ENCODE measurements around the gene HEPN1. TPM values are rescaled to one million over a fixed set of nuclear protein-coding genes. Genes with fewer than 3 reads are reported as not detected.
A peak's percentile ranks its signal among the peaks of the same experiment; 100 is the strongest.

HEPN1 gene
- total and polyA plus RNA-seq, 5 donors from 2014 or later, result not detected

- Histone ChIP-seq H3K27me3 (ENCODE audit: control insufficient read depth, insufficient read depth, low read length) (no peaks in the 10 kb centered on the region), H3K4me3 (ENCODE audit: low read depth, low read length) (no peak overlapping the region), H3K9me3 (ENCODE audit: control insufficient read depth in 2 of 2, low read length in 2 of 2) (no peaks in the 10 kb centered on the region), H3K36me3 (ENCODE audit: control insufficient read depth, insufficient read depth, low read length) (no peaks in the 10 kb centered on the region), H3K27ac (ENCODE audit: insufficient read depth, low read length, poor library complexity, severe bottlenecking) (no peak overlapping the region), H3K4me1 (ENCODE audit: control insufficient read depth, insufficient read depth, low read length, poor library complexity, severe bottlenecking) (no peaks in the 10 kb centered on the region)
- H3K9me3 Mint-ChIP-seq, result peaks cover 0 to 2% (median 0%) of the 10 kb centered on the region in 7 donors
- H3K27me3 Mint-ChIP-seq, result peaks cover 11% of the 10 kb centered on the region
- DNase-seq (no peak), ATAC-seq (ENCODE audit: low read depth in 2 of 2) (no peak)
- no peak overlapping the region for H3K4me3 Mint-ChIP-seq
- no peaks in the 10 kb centered on the region for H3K36me3 Mint-ChIP-seq
- H3K27ac Mint-ChIP-seq, result no peak overlapping the region
- peaks cover 0 to 5% (median 0%) of the 10 kb centered on the region in 4 donors for H3K4me1 Mint-ChIP-seq
Observed at GRCh38 chr11:124886476-124886875, 32.6 kb upstream of the HEPN1 start.

GRCh38 chr11:124886978-124887666 lies 31.9 kb upstream of the HEPN1 start:
- peaks cover 11% of the 10 kb centered on the region for H3K27me3 Mint-ChIP-seq
- H3K4me3 Mint-ChIP-seq, result no peak overlapping the region
- H3K36me3 Mint-ChIP-seq, result no peaks in the 10 kb centered on the region
- H3K9me3 Mint-ChIP-seq, result peaks cover 0 to 2% (median 0%) of the 10 kb centered on the region in 7 donors
- Histone ChIP-seq H3K36me3 (ENCODE audit: control insufficient read depth, insufficient read depth, low read length) (no peaks in the 10 kb centered on the region), H3K9me3 (ENCODE audit: control insufficient read depth in 2 of 2, low read length in 2 of 2) (no peaks in the 10 kb centered on the region), H3K4me1 (ENCODE audit: control insufficient read depth, insufficient read depth, low read length, poor library complexity, severe bottlenecking) (no peaks in the 10 kb centered on the region), H3K4me3 (ENCODE audit: low read depth, low read length) (no peak overlapping the region), H3K27ac (ENCODE audit: insufficient read depth, low read length, poor library complexity, severe bottlenecking) (no peak overlapping the region), H3K27me3 (ENCODE audit: control insufficient read depth, insufficient read depth, low read length) (no peaks in the 10 kb centered on the region)
- peaks cover 0 to 5% (median 0%) of the 10 kb centered on the region in 4 donors for H3K4me1 Mint-ChIP-seq
- no peak overlapping the region for H3K27ac Mint-ChIP-seq
- ATAC-seq (ENCODE audit: low read depth in 2 of 2), result no peak
- DNase-seq, result no peak

- Histone ChIP-seq H3K27ac (ENCODE audit: insufficient read depth, low read length, poor library complexity, severe bottlenecking) (no peak overlapping the region), H3K4me3 (ENCODE audit: low read depth, low read length) (no peak overlapping the region), H3K36me3 (ENCODE audit: control insufficient read depth, insufficient read depth, low read length) (no peaks in the 10 kb centered on the region), H3K9me3 (ENCODE audit: control insufficient read depth in 2 of 2, low read length in 2 of 2) (no peaks in the 10 kb centered on the region), H3K4me1 (ENCODE audit: control insufficient read depth, insufficient read depth, low read length, poor library complexity, severe bottlenecking) (no peaks in the 10 kb centered on the region), H3K27me3 (ENCODE audit: control insufficient read depth, insufficient read depth, low read length) (no peaks in the 10 kb centered on the region)
- Mint-ChIP-seq H3K4me1 (peaks cover 0 to 5% (median 0%) of the 10 kb centered on the region in 4 donors), H3K27me3 (peaks cover 11% of the 10 kb centered on the region), H3K36me3 (no peaks in the 10 kb centered on the region), H3K4me3 (no peak overlapping the region), H3K27ac (no peak overlapping the region), H3K9me3 (peaks cover 0 to 2% (median 0%) of the 10 kb centered on the region in 7 donors)
- no peak for DNase-seq
- ATAC-seq (ENCODE audit: low read depth in 2 of 2), result no peak
Observed at GRCh38 chr11:124887667-124888013, 31.4 kb upstream of the HEPN1 start.

GRCh38 chr11:124889191-124890091 lies 29.6 kb upstream of the HEPN1 start:
- Histone ChIP-seq H3K4me3 (ENCODE audit: low read depth, low read length) (no peak overlapping the region), H3K27me3 (ENCODE audit: control insufficient read depth, insufficient read depth, low read length) (no peaks in the 10 kb centered on the region), H3K36me3 (ENCODE audit: control insufficient read depth, insufficient read depth, low read length) (no peaks in the 10 kb centered on the region), H3K4me1 (ENCODE audit: control insufficient read depth, insufficient read depth, low read length, poor library complexity, severe bottlenecking) (no peaks in the 10 kb centered on the region), H3K9me3 (ENCODE audit: control insufficient read depth in 2 of 2, low read length in 2 of 2) (no peaks in the 10 kb centered on the region), H3K27ac (ENCODE audit: insufficient read depth, low read length, poor library complexity, severe bottlenecking) (no peak overlapping the region)
- ATAC-seq (ENCODE audit: low read depth in 2 of 2) (no peak), DNase-seq (no peak)
- H3K36me3 Mint-ChIP-seq, result no peaks in the 10 kb centered on the region
- H3K27ac Mint-ChIP-seq, result peak overlapping the region in 1 of 3 donors; percentile 66
- peaks cover 0 to 2% (median 0%) of the 10 kb centered on the region in 7 donors for H3K9me3 Mint-ChIP-seq
- H3K4me3 Mint-ChIP-seq, result no peak overlapping the region
- peaks cover 0 to 5% (median 2%) of the 10 kb centered on the region in 4 donors for H3K4me1 Mint-ChIP-seq
- peaks cover 7% of the 10 kb centered on the region for H3K27me3 Mint-ChIP-seq

GRCh38 chr11:124890151-124890550 lies 28.9 kb upstream of the HEPN1 start:
- no peak overlapping the region for H3K27ac ChIP-seq (ENCODE audit: insufficient read depth, low read length, poor library complexity, severe bottlenecking)
- no peaks in the 10 kb centered on the region for H3K27me3 ChIP-seq (ENCODE audit: control insufficient read depth, insufficient read depth, low read length)
- Mint-ChIP-seq H3K4me1 (peaks cover 0 to 5% (median 2%) of the 10 kb centered on the region in 4 donors), H3K27ac (no peak overlapping the region), H3K4me3 (no peak overlapping the region), H3K9me3 (peaks cover 0 to 2% (median 0%) of the 10 kb centered on the region in 7 donors), H3K27me3 (peaks cover 7% of the 10 kb centered on the region), H3K36me3 (no peaks in the 10 kb centered on the region)
- H3K4me3 ChIP-seq (ENCODE audit: low read depth, low read length), result no peak overlapping the region
- no peaks in the 10 kb centered on the region for H3K36me3 ChIP-seq (ENCODE audit: control insufficient read depth, insufficient read depth, low read length)
- no peak for ATAC-seq (ENCODE audit: low read depth in 2 of 2)
- no peaks in the 10 kb centered on the region for H3K4me1 ChIP-seq (ENCODE audit: control insufficient read depth, insufficient read depth, low read length, poor library complexity, severe bottlenecking)
- no peaks in the 10 kb centered on the region for H3K9me3 ChIP-seq (ENCODE audit: control insufficient read depth in 2 of 2, low read length in 2 of 2)
- DNase-seq, result no peak

GRCh38 chr11:124890683-124891372 lies 28.2 kb upstream of the HEPN1 start:
- no peaks in the 10 kb centered on the region for H3K36me3 ChIP-seq (ENCODE audit: control insufficient read depth, insufficient read depth, low read length)
- H3K27me3 ChIP-seq (ENCODE audit: control insufficient read depth, insufficient read depth, low read length), result no peaks in the 10 kb centered on the region
- DNase-seq, result no peak

GRCh38 chr11:124891373-124891861 lies 27.6 kb upstream of the HEPN1 start:
- H3K27me3 ChIP-seq (ENCODE audit: control insufficient read depth, insufficient read depth, low read length), result no peaks in the 10 kb centered on the region
- H3K9me3 ChIP-seq (ENCODE audit: control insufficient read depth in 2 of 2, low read length in 2 of 2), result no peaks in the 10 kb centered on the region
- no peak overlapping the region for H3K27ac ChIP-seq (ENCODE audit: insufficient read depth, low read length, poor library complexity, severe bottlenecking)
- no peak overlapping the region for H3K4me3 ChIP-seq (ENCODE audit: low read depth, low read length)
- Mint-ChIP-seq H3K27ac (no peak overlapping the region), H3K4me3 (no peak overlapping the region), H3K4me1 (peaks cover 0 to 4% (median under 1%) of the 10 kb centered on the region in 4 donors), H3K9me3 (no peaks in the 10 kb centered on the region), H3K27me3 (peaks cover 7% of the 10 kb centered on the region), H3K36me3 (no peaks in the 10 kb centered on the region)
- ATAC-seq (ENCODE audit: low read depth in 2 of 2), result no peak
- no peaks in the 10 kb centered on the region for H3K36me3 ChIP-seq (ENCODE audit: control insufficient read depth, insufficient read depth, low read length)
- DNase-seq, result no peak
- no peaks in the 10 kb centered on the region for H3K4me1 ChIP-seq (ENCODE audit: control insufficient read depth, insufficient read depth, low read length, poor library complexity, severe bottlenecking)

More at GRCh38 chr11:124890683-124891372, 28.2 kb upstream of the HEPN1 start:
- H3K9me3 ChIP-seq (ENCODE audit: control insufficient read depth in 2 of 2, low read length in 2 of 2), result no peaks in the 10 kb centered on the region
- Mint-ChIP-seq H3K36me3 (no peaks in the 10 kb centered on the region), H3K27me3 (peaks cover 7% of the 10 kb centered on the region), H3K4me1 (peaks cover 0 to 5% (median 2%) of the 10 kb centered on the region in 4 donors), H3K27ac (no peak overlapping the region), H3K4me3 (no peak overlapping the region), H3K9me3 (no peaks in the 10 kb centered on the region)
- no peak overlapping the region for H3K4me3 ChIP-seq (ENCODE audit: low read depth, low read length)
- no peak for ATAC-seq (ENCODE audit: low read depth in 2 of 2)
- H3K27ac ChIP-seq (ENCODE audit: insufficient read depth, low read length, poor library complexity, severe bottlenecking), result no peak overlapping the region
- no peaks in the 10 kb centered on the region for H3K4me1 ChIP-seq (ENCODE audit: control insufficient read depth, insufficient read depth, low read length, poor library complexity, severe bottlenecking)
